ENCODE data around the gene GSTA4.

Gene GSTA4

GRCh38 chr6:52981222-52981900 is 13.7 kb downstream of the GSTA4 start:
- no peak for TF ChIP-seq CTCF (IDR thresholded peaks at IDR 0.05; ENCODE audit: borderline replicate concordance, insufficient read depth, low read depth, low read length)
- no peak overlapping the region for H3K4me3 ChIP-seq (ENCODE audit: low read depth, low read length)

DNA sequence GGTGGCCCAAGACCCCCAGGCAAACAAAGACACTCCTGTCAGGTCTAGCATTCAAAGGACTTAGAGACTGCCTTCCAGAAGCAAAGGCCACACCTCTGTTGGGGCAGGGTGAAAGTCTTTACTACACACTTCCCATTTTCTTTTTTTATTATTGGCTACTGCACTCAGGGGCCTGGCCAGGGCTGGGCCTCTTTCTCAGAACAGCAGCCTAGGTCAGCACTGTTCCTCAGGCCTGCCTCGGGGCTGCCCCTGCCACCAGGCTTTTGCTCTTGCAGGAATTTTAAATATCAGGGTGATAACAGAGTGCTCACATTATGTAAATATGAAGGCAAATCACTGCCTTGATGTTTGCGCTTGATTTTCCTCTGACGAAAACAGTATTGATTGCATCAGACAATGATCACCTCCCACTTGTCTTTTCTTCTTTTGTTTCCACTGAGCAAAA is 18.5 kb downstream of the GSTA4 start:
- no peak overlapping the region for H3K4me3 ChIP-seq (ENCODE audit: low read depth, low read length)
- TF ChIP-seq CTCF (IDR thresholded peaks at IDR 0.05; ENCODE audit: borderline replicate concordance, insufficient read depth, low read depth, low read length): no peak

GRCh38 chr6:52976149-52976548 is 18.9 kb downstream of the GSTA4 start:
- no peak overlapping the region for H3K4me3 ChIP-seq (ENCODE audit: low read depth, low read length)
- TF ChIP-seq CTCF (IDR thresholded peaks at IDR 0.05; ENCODE audit: borderline replicate concordance, insufficient read depth, low read depth, low read length): no peak

- no peak overlapping the region for H3K4me3 ChIP-seq (ENCODE audit: low read depth, low read length)
- no peak for TF ChIP-seq CTCF (IDR thresholded peaks at IDR 0.05; ENCODE audit: borderline replicate concordance, insufficient read depth, low read depth, low read length)
Observed at GRCh38 chr6:52975580-52975979, 19.5 kb downstream of the GSTA4 start.

GRCh38 chr6:52972989-52973388 is 22.1 kb downstream of the GSTA4 start:
- no peak overlapping the region for H3K4me3 ChIP-seq (ENCODE audit: low read depth, low read length)
- TF ChIP-seq CTCF (IDR thresholded peaks at IDR 0.05; ENCODE audit: borderline replicate concordance, insufficient read depth, low read depth, low read length): no peak

DNA sequence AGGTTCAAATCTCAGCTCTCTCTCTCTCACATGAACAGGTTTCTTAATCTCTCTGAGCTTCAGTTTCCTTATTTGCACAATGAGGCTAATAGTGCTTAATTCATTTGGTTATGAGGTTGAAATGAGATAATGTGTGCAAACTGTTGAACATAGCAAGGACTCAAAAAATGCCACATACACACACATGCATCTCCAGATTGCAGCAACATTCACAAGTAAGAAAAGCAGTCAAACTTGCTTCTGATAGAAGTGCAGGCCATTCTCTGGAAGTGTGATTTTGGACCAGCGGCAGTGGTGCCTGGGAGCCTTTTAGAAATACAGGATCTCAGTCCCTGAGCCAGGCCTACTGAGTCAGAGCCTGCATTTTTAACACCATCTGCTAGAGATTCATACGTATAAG is 25.7 kb downstream of the GSTA4 start:
- H3K4me3 ChIP-seq (ENCODE audit: low read depth, low read length): no peak overlapping the region
- TF ChIP-seq CTCF (IDR thresholded peaks at IDR 0.05; ENCODE audit: borderline replicate concordance, insufficient read depth, low read depth, low read length): no peak

GRCh38 chr6:52966101-52966500 is 29.0 kb downstream of the GSTA4 start:
- no peak for TF ChIP-seq CTCF (IDR thresholded peaks at IDR 0.05; ENCODE audit: borderline replicate concordance, insufficient read depth, low read depth, low read length)
- H3K4me3 ChIP-seq (ENCODE audit: low read depth, low read length): no peak overlapping the region

All from GM12875 (cell line).